ENCODE data around the gene GCLC. TPM values are rescaled to one million over a fixed set of nuclear protein-coding genes. Genes with fewer than 3 reads are reported as not detected.

The GCLC gene
- total RNA-seq, 6 experiments from 2014 or later = 10.6 to 18.1 (median 16.0) TPM

GRCh38 chr6:53568776-53569616 is 24.1 kb upstream of the GCLC start:
- Mint-ChIP-seq H3K4me3 (no peak overlapping the region), H3K36me3 (ENCODE audit: low read depth) (no peaks in the 10 kb centered on the region), H3K4me1 (ENCODE audit: low read depth) (peaks cover 12% of the 10 kb centered on the region), H3K27ac (no peak overlapping the region), H3K9me3 (no peaks in the 10 kb centered on the region), H3K27me3 (ENCODE audit: insufficient read depth) (peaks cover 9% of the 10 kb centered on the region)
- no peak for DNase-seq
- TF ChIP-seq, protein P1, sequence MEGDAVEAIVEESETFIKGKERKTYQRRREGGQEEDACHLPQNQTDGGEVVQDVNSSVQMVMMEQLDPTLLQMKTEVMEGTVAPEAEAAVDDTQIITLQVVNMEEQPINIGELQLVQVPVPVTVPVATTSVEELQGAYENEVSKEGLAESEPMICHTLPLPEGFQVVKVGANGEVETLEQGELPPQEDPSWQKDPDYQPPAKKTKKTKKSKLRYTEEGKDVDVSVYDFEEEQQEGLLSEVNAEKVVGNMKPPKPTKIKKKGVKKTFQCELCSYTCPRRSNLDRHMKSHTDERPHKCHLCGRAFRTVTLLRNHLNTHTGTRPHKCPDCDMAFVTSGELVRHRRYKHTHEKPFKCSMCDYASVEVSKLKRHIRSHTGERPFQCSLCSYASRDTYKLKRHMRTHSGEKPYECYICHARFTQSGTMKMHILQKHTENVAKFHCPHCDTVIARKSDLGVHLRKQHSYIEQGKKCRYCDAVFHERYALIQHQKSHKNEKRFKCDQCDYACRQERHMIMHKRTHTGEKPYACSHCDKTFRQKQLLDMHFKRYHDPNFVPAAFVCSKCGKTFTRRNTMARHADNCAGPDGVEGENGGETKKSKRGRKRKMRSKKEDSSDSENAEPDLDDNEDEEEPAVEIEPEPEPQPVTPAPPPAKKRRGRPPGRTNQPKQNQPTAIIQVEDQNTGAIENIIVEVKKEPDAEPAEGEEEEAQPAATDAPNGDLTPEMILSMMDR (IDR thresholded peaks at IDR 0.05) = no peak

- TF ChIP-seq, protein P1 (IDR thresholded peaks at IDR 0.05) = no peak
- no peak overlapping the region for H3K27ac Mint-ChIP-seq
- H3K27me3 Mint-ChIP-seq (ENCODE audit: insufficient read depth) = peaks cover 9% of the 10 kb centered on the region
- no peaks in the 10 kb centered on the region for H3K36me3 Mint-ChIP-seq (ENCODE audit: low read depth)
- no peak overlapping the region for H3K4me3 Mint-ChIP-seq
- peaks cover 12% of the 10 kb centered on the region for H3K4me1 Mint-ChIP-seq (ENCODE audit: low read depth)
- DNase-seq = no peak
- no peaks in the 10 kb centered on the region for H3K9me3 Mint-ChIP-seq
Observed at GRCh38 chr6:53567701-53568100, 22.8 kb upstream of the GCLC start.

GRCh38 chr6:53566755-53567154 is 21.9 kb upstream of the GCLC start:
- H3K4me1 Mint-ChIP-seq (ENCODE audit: low read depth) = peaks cover 12% of the 10 kb centered on the region
- no peaks in the 10 kb centered on the region for H3K36me3 Mint-ChIP-seq (ENCODE audit: low read depth)
- TF ChIP-seq, protein P1 (IDR thresholded peaks at IDR 0.05) = no peak
- no peak overlapping the region for H3K27ac Mint-ChIP-seq
- peaks cover 9% of the 10 kb centered on the region for H3K27me3 Mint-ChIP-seq (ENCODE audit: insufficient read depth)
- H3K9me3 Mint-ChIP-seq = no peaks in the 10 kb centered on the region
- no peak overlapping the region for H3K4me3 Mint-ChIP-seq
- no peak for DNase-seq

DNA sequence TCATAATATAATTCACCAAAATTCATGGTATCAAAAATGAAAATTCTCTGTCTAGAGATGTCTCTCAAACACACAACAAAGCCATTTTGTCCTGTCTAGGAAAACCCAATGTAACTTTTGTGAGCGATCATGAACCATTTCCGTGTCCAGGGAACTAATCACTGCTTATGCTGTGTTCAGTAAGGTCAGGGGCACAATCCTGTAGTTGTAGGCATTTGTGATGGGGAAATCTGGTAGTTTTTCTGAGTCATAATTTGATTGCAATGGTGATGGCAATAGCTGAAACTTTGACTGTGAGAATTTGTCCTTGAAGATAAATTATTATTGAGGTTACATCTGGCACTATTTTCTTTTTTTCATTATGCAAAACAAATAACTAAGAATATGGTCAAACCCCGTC is 21.0 kb upstream of the GCLC start:
- TF ChIP-seq, protein P1 (IDR thresholded peaks at IDR 0.05) = no peak

GRCh38 chr6:53564401-53565065 is 19.6 kb upstream of the GCLC start:
- TF ChIP-seq, protein P1 (IDR thresholded peaks at IDR 0.05) = no peak
- Mint-ChIP-seq H3K36me3 (ENCODE audit: low read depth) (peaks cover 5% of the 10 kb centered on the region; the same call in 1 of the 2 replicates), H3K4me3 (no peak overlapping the region), H3K9me3 (peaks cover 17% of the 10 kb centered on the region), H3K27ac (no peak overlapping the region), H3K4me1 (ENCODE audit: low read depth) (peaks cover 12% of the 10 kb centered on the region), H3K27me3 (ENCODE audit: insufficient read depth) (peaks cover 7% of the 10 kb centered on the region)
- DNase-seq = no peak

More for the DNA sequence above, 21.0 kb upstream of the GCLC start:
- H3K27me3 Mint-ChIP-seq (ENCODE audit: insufficient read depth) = peaks cover 8% of the 10 kb centered on the region
- H3K36me3 Mint-ChIP-seq (ENCODE audit: low read depth) = peaks cover 5% of the 10 kb centered on the region; the same call in 1 of the 2 replicates
- DNase-seq = no peak
- H3K27ac Mint-ChIP-seq = no peak overlapping the region
- peaks cover 12% of the 10 kb centered on the region for H3K4me1 Mint-ChIP-seq (ENCODE audit: low read depth)
- no peak overlapping the region for H3K4me3 Mint-ChIP-seq
- peaks cover 7% of the 10 kb centered on the region for H3K9me3 Mint-ChIP-seq
